Body of pancreas (tissue), 4 donors: ENCODE results near the gene FIG4. TPM values are rescaled to one million over a fixed set of nuclear protein-coding genes. Genes with fewer than 3 reads are reported as not detected.
"Not testable (repeated sequence)": the region's sequence is repeated elsewhere in the genome, so short reads cannot be mapped to it uniquely, and the experiment has no call there.

Source experiments
- ATAC-seq: fragments of 150-250 bp; one replicate; pipeline ENCODE4 v1.9.1; 2016
- DNase-seq, 4 donors: peaks; one replicate each; pipeline ENCODE4 v3.0.0-alpha.2; 2019
- H3K27ac ChIP-seq, 4 donors: fragments of 200-600 bp; sonication (generic); 1 replicate in 3 of 4; 2 replicates in 1 of 4; pipeline versions ENCODE4 v1.5.1 to v1.6.1; 2016 to 2019; ENCODE audit warnings: mild to moderate bottlenecking in 1 of 4, mixed read lengths in 1 of 4, moderate library complexity in 1 of 4
- H3K27me3 ChIP-seq, 2 donors: fragments of 200-600 bp; sonication (generic); one replicate each; pipeline ENCODE4 v1.6.0; 2016; ENCODE audit warnings: mild to moderate bottlenecking in 1 of 2
- H3K36me3 ChIP-seq, 2 donors: fragments of 200-600 bp; sonication (generic); replicated peaks in 1 of 2; 2 replicates each; pipeline ENCODE4 v1.5.1; 2016; ENCODE audit warnings: low read depth in 2 of 2; ENCODE audit not compliant: insufficient read depth in 1 of 2
- H3K4me1 ChIP-seq: fragments of 200-600 bp; sonication (generic); one replicate; pipeline ENCODE4 v1.6.0; 2016
- H3K4me3 ChIP-seq, 2 donors: fragments of 200-600 bp; sonication (generic); 1 replicate in 1 of 2; 2 replicates in 1 of 2; pipeline ENCODE4 v1.5.1; 2016 to 2019
- H3K9me3 ChIP-seq, 3 donors: fragments of 200-600 bp; sonication (generic); 1 replicate in 2 of 3; 2 replicates in 1 of 3; pipeline ENCODE4 v1.5.1; 2016
- CTCF ChIP-seq, 7 experiments: fragments of 450-650 bp in 4 of 7; fragments of 200-600 bp in 3 of 7; sonication (generic) in 3 of 7; IDR thresholded peaks; one replicate each; pipeline ENCODE4 v1.5.1; 2016 to 2019; ENCODE audit warnings: antibody characterized with exemption in 7 of 7
- POLR2A ChIP-seq, 3 donors: fragments of 450-650 bp; IDR thresholded peaks; one replicate each; pipeline ENCODE4 v1.6.1; 2016; ENCODE audit warnings: antibody characterized with exemption in 3 of 3, mild to moderate bottlenecking in 2 of 3
- WGBS, 2 donors: methylation state at CpG; one replicate each; pipeline ENCODE4 v1.1.5; 2017; 5-methylcytosine and 5-hydroxymethylcytosine counted together
- intact Hi-C: fragments of 100-400 bp; cut with DNase I; formaldehyde crosslinking; loops from one replicate; pipeline ENCODE4 v1.15.1; 2023
- total RNA-seq, 2 donors: library from RNA; depleted of rRNA; stranded (reverse); fragments of >200 nt; gene quantifications; one replicate each; pipeline ENCODE4 v1.1.0, GENCODE V29; 2016

Gene FIG4
- total RNA-seq, 2 donors from 2014 or later: 9.3 to 24.7 TPM

- peaks cover 10% of the 10 kb centered on the region for H3K4me1 ChIP-seq
- H3K9me3 ChIP-seq: no peaks in the 10 kb centered on the region
- DNase-seq (peak; percentile 50 to 76 (median 67)), ATAC-seq (peak; percentile 65)
- TF ChIP-seq POLR2A (IDR thresholded peaks at IDR 0.05): no peak
- TF ChIP-seq CTCF (IDR thresholded peaks at IDR 0.05): no peak
- no peaks in the 10 kb centered on the region for H3K27me3 ChIP-seq
- H3K36me3 ChIP-seq: no peaks in the 10 kb centered on the region
- 19 to 23% methylated on average over 7 of the region's 7 CpGs for WGBS, 2 donors
- no peak overlapping the region for H3K4me3 ChIP-seq
- H3K27ac ChIP-seq: no peak overlapping the region
- intact Hi-C loops: no loop called here
These were observed 176.2 kb downstream of the FIG4 start for GRCh38 chr6:109867009-109867969.

DNA sequence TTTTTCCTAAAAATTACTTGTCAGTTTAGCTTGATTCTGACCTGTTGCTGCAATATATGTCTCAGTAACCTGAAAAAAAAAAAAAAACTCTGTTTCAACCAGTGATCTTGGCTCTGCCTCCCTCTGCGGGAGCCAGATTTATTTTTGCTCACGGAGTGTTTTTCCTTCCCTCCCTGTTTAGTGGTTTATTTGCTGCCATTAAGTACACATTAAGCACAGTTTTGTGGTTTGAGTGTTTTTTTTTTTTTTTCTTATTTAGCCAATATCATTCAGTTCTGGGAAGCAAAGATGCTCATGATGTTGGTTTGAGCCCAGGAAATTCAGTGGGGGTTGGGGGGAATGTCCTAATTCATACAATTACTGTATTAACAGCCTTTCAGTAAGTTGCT lies 176.9 kb downstream of the FIG4 start:
- peak in 1 of 4 donors; percentile 30 for DNase-seq
- no peak overlapping the region for H3K27ac ChIP-seq

DNA sequence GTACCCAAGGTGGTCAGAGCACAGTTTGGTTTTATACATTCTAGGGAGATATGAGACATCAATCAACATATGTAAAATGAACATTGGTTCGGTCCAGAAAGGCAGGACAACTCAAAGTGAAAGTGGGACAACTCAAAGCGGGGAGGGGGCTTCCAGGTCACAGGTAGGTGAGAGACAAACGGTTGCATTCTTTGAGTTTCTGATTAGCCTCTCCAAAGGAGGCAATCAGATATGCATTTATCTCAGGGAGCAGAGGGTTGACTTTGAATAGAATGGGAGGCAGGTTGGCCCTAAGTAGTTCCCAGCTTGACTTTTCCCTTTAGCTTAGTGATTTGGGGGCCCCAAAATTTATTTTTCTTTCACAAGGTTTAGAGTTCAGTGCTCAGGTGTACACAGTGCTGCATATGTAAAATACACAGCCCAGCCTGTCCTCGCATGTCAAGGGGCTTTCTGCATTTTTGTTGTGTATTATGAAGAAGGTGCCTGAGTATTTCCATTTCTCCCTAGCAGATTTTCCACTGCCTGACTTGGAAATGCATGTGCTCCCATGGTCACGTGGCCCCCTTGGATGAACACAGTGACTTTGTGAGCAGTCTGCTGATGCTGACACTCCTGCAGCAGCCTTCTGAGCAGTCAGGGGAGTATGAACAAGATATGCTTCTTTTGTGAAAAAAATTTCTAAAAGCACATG lies 178.4 kb downstream of the FIG4 start:
- H3K9me3 ChIP-seq, H3K27me3 ChIP-seq, H3K27ac ChIP-seq, H3K4me3 ChIP-seq, ATAC-seq, H3K36me3 ChIP-seq, H3K4me1 ChIP-seq, intact Hi-C loops: not testable (repeated sequence)
- WGBS, 2 donors: 58 to 59% methylated on average over 5 of the region's 5 CpGs
- DNase-seq: peak in 2 of 4 donors; percentile 17 to 20

More for the DNA sequence above, 176.9 kb downstream of the FIG4 start:
- WGBS, 2 donors: 5 to 28% methylated on average over 2 of the region's 2 CpGs
- Histone ChIP-seq H3K9me3 (no peaks in the 10 kb centered on the region), H3K4me3 (no peak overlapping the region), H3K4me1 (peaks cover 10% of the 10 kb centered on the region), H3K36me3 (no peaks in the 10 kb centered on the region), H3K27me3 (no peaks in the 10 kb centered on the region)
- no peak for TF ChIP-seq CTCF (IDR thresholded peaks at IDR 0.05)
- no peak for TF ChIP-seq POLR2A (IDR thresholded peaks at IDR 0.05)
- peak; percentile 45 for ATAC-seq
- intact Hi-C loops: no loop called here

GRCh38 chr6:109870089-109870410 lies 179.0 kb downstream of the FIG4 start:
- Histone ChIP-seq H3K27me3 (no peaks in the 10 kb centered on the region), H3K36me3 (no peaks in the 10 kb centered on the region), H3K27ac (no peak overlapping the region), H3K4me1 (peaks cover 10% of the 10 kb centered on the region), H3K9me3 (no peaks in the 10 kb centered on the region), H3K4me3 (no peak overlapping the region)
- ATAC-seq (no peak), DNase-seq (no peak)
- intact Hi-C loops: no loop called here
- WGBS, 2 donors: 57 to 58% methylated on average over 5 of the region's 5 CpGs
- no peak for TF ChIP-seq CTCF (IDR thresholded peaks at IDR 0.05)
- TF ChIP-seq POLR2A (IDR thresholded peaks at IDR 0.05): no peak

- H3K27ac ChIP-seq: no peak overlapping the region
- TF ChIP-seq POLR2A (IDR thresholded peaks at IDR 0.05) (no peak), CTCF (IDR thresholded peaks at IDR 0.05) (no peak)
These were observed 181.5 kb downstream of the FIG4 start for GRCh38 chr6:109872549-109872948.

More at GRCh38 chr6:109872549-109872948, 181.5 kb downstream of the FIG4 start:
- DNase-seq (no peak), ATAC-seq (no peak)
- no peak overlapping the region for H3K4me3 ChIP-seq
- intact Hi-C loops: no loop called here
- WGBS, 2 donors: 82 to 100% methylated on average over 1 of the region's 1 CpG
- peaks cover 3% of the 10 kb centered on the region for H3K4me1 ChIP-seq
- no peaks in the 10 kb centered on the region for H3K36me3 ChIP-seq
- H3K27me3 ChIP-seq: no peaks in the 10 kb centered on the region
- H3K9me3 ChIP-seq: no peaks in the 10 kb centered on the region
